Germinal center (tissue), 1 donor: ENCODE data around the gene EXD3.

Experiments used
- DNase-seq: peaks from one replicate; pipeline ENCODE4 v3.0.0; 2012; ENCODE audit warnings: mixed read lengths, low spot score

EXD3 gene

GRCh38 chr9:137294681-137295237, 128.2 kb downstream of the EXD3 start:
- DNase-seq: no peak

DNA sequence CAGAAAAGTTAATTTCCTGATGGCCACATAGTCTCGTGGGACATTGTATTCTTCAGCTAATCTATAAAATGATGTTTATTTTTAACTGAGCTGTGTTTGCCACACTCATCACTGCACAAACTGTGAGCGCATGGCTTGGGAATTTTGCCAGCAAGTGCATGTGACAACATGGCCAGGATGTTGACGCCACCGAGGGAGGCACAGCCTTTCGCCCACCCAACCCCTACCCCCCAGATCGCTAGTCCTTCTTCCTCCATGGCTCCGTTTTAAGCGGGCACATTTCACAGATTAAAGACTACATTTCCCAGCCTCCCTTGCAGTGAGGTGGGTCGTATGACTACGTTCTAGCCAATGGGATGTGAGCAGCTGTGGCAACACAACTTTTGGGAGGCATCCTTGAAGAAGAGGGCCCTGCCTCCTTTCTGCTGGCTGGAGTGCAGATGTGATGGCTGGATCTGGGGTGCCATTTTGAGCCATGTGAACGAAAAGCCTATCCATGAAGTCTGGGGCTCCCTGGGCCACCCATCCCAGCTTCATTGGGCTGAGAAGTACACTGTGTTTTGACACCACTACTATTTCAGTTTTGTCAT, 128.8 kb downstream of the EXD3 start:
- peak; percentile 72 for DNase-seq

DNA sequence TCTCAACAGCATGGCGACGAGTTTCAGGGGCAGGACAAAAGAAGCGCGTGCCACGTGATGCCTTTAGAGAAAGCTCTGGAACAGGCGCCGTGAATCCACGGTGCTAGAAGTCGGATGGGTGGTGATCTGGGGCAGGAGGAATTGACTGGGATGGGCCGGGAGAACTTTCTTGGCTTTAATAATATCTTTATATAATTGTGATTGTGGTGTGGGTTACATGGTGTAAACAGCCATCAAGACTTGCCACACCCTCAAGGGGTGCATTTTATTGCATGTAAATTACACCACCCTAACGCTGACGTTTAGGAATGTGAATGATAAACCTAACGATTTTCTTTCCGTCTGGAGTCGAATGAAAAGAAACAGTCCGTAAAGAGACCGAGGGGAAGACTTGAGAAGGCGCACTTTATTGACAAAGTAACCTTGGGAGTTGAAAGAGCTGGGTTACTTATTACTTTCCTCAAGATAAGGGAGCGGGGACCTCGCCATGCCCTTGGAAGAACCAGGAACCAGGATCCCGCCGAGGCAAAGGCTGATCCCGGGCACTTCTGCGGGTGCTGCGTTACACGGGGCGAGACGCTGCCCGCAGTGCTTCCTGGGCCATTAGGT, 129.4 kb downstream of the EXD3 start:
- DNase-seq: no peak

DNA sequence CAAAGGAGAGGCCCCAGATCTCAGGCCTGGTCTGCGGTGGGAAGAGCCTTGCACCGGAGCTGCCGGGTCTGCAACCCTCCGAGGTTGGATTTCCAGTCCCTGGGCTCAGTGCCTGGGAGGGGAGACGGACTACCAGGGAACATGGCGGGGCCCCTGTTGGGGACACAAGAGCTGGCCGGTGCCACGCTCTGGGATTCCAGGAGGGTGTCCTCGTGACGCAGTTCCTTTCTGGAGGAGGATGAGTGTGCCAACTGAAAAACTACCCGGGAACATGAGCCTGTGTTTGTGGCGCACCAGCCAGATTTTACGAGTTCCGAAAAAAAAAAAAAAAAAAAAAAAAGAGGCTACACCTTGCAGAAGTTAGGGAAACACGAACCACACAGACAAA, 129.9 kb downstream of the EXD3 start:
- no peak for DNase-seq

- DNase-seq: peak; percentile 63
Observed at GRCh38 chr9:137286975-137287383, 136.0 kb downstream of the EXD3 start.

- no peak for DNase-seq
Observed at GRCh38 chr9:137281345-137282116, 141.4 kb downstream of the EXD3 start.

GRCh38 chr9:137280474-137281344, 142.3 kb downstream of the EXD3 start:
- peak; percentile 68 for DNase-seq

DNA sequence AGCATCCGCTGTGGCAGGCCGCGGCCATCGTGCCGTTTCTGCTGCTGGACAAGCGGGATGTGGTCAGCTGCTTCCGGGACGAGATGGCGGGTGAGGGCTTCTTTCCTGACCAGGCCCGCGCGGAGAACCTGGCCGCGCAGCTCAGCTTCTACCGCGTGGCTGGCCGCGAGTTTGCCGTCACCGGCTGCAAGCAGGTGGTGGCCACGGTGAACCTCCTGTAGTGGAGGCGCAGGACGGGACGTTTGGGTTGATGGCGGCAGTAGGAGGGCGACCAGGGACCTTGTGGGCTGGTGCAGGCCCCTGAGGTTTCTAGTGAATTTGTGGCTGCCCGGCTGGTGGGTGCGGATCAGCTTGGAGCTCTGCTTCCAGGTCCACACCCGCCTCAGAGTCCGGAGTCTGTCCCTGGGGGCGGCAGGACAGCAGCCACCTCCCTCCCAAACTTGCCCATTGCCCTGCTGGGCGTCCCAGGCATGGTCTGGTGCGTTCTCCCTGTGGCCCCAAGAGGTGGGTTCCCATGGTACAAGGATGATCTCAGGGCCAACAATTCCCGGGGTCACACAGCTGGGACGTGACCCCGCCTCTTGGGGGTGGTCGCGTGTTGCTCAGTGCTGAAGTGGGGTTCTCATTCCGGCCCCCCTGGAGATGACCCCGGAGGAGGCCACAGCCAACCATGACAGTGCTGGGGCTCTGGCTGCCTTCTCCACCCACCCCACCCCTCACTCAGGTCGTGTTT, 143.1 kb downstream of the EXD3 start:
- DNase-seq: no peak

GRCh38 chr9:137278721-137279711, 143.9 kb downstream of the EXD3 start:
- DNase-seq: no peak

DNA sequence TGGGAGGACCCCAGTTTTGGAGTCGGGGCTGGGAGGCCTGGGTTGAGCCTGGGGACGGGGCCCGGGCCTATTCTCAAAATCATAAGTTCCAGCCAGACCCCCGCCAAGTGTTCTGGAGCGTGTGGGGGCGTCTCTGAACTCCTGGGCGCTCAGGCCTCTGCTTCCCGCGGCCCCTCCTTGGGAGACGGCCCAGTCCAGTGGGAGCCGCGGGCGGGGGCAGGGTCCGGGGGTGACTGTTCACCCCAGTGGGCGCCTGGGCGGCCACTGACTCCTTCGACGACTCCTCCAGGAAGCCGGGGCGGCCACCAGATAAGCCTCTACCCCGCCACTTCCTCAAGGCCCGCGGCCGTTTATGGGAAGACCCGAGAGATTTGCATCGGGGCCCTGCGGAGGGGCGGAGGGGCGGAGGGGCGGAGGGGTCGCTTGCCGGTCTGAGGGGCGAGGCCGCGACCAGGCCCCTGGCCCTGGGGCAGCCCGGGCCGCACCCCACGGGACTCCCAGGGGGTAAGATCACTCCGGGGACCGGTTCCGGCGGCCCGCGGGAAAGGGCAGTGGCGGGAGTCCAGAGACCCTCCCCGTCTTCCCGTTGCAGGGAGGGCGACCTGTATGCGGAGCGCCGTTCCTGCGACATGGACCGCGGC, 144.8 kb downstream of the EXD3 start:
- peak; percentile 52 for DNase-seq

- peak; percentile 69 for DNase-seq
Observed at GRCh38 chr9:137277329-137278041, 145.5 kb downstream of the EXD3 start, which contains the start of gene TOR4A. Gene TOR4A, plus strand, starts transcription at chr9:137277726. Its CDS starts 964 bp downstream, at chr9:137278690.

DNA sequence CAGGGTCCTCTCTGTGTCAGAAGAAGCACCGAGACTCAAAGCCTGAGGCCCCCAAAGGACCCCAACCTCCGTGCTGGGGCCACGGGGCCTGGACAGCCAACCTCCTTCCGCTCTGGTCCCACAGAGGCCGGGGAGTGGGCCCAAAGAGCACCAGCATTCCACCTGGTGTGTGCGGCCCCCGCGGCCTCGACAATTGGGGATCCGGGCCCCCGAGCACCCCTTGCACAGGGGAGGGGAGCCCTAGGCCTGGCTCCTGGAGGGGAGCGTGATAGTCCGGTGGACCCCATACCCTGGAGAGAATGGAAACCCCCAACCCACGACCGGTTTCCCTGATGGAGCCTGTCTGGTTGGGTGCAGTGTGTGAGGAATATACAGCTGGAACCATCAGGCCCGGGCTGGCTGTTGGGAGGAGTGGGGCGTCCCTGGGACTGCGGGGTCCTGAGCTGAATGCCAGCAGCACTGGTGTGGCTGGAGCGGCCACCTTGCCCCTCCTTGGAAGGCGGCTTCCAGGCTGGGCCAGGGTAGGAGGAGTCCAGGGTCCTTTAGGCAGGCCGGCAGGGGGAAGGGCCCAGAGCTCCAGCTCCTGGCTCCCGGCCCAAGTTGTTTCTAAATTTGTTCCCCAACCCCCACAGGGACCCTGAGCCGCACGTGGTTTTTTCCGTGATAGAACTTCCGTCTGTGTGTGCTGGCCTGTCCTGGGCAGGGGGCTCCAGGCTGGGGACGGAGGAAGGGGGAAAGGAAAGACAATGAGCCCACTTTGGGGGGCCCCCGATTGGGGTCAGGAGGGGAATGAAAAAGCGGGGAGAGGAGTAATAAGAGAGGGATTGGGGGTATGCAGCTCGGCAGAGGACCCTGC, 146.3 kb downstream of the EXD3 start:
- no peak for DNase-seq

- no peak for DNase-seq
Observed at GRCh38 chr9:137275588-137276472, 147.1 kb downstream of the EXD3 start.

DNA sequence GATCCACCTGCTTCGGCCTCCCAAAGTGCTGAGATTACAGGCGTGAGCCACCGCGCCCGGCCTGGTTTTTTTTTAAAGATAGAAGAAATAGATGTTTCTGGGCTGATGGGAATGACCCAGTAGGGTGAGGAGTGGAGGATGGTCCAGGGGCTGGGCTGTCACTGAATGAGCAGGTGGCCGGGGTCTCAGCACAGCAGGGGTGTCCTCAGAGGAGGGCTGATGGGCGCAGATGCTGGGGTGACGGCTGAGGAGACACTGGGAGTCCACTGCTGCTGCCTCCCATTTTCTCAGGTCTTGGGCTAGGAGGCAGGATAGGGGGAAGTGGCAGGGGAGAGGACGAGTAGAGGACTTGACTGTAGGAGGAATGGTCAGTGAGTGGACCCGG, 147.8 kb downstream of the EXD3 start:
- no peak for DNase-seq

GRCh38 chr9:137273611-137274320, 149.2 kb downstream of the EXD3 start:
- DNase-seq: no peak

- no peak for DNase-seq
Observed at GRCh38 chr9:137273095-137273490, 149.9 kb downstream of the EXD3 start.
